ENCODE results near the gene KLF16. TPM values are rescaled to one million over a fixed set of nuclear protein-coding genes. Genes with fewer than 3 reads are reported as not detected.
A peak's percentile ranks its signal among the peaks of the same experiment; 100 is the strongest.

The KLF16 gene
- total and polyA plus RNA-seq, 10 of the 15 experiments (the other 5 are each of a cell fraction or from before 2014, with no cell fraction given): 0.03 to 41.2 (median 2.6) TPM

DNA sequence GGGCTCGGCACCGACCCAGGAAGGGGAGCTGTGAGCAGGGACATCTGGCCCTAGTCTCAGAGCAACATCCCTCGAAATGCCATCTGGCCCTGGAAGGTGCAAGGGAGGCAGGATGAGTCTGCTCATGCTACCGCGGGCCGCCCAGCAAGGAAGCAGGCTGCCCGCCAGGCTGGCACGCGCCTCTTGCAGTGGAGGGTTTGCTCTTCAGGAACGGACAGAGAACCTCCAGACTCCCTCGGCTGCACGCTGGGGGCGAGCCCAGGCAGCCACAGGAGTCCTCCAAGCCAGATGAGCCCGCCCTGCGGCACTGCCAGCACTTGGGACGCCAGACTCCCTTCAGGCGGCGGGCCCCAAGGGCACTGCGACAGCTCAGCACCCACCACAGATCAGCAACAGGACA, 41.2 kb downstream of the KLF16 start:
- Histone ChIP-seq H3K4me3 (no peak overlapping the region), H4K20me1 (ENCODE audit: control insufficient read depth, insufficient read depth) (no peaks in the 10 kb centered on the region), H3K27me3 (replicated peaks in 1 of 2; ENCODE audit: control insufficient read depth in 2 of 2, insufficient read depth in 2 of 2, low read length in 1 of 2) (no peaks in the 10 kb centered on the region), H3K4me2 (ENCODE audit: control insufficient read depth, insufficient read depth) (no peak overlapping the region), H3K4me1 (ENCODE audit: control insufficient read depth, insufficient read depth, low read length) (no peaks in the 10 kb centered on the region), H3K9ac (ENCODE audit: control insufficient read depth, insufficient read depth, low read length) (no peak overlapping the region), H2AFZ (ENCODE audit: control insufficient read depth, low read depth, low read length) (no peak overlapping the region), H3K79me2 (ENCODE audit: control insufficient read depth, insufficient read depth, low read length) (no peaks in the 10 kb centered on the region; the same call in 1 of the 2 replicates), H3K9me3 (replicated peaks; ENCODE audit: control insufficient read depth, insufficient read depth, low read length) (no peaks in the 10 kb centered on the region), H3K27ac (ENCODE audit: control insufficient read depth, insufficient read depth) (no peak overlapping the region), H3K36me3 (ENCODE audit: control insufficient read depth in 2 of 2, insufficient read depth in 2 of 2, low read length in 1 of 2) (peaks cover 6 to 27% of the 10 kb centered on the region in 2 experiments; a peak in 3 of 4 replicates)
- TF ChIP-seq POLR2A (IDR thresholded peaks at IDR 0.05; ENCODE audit: low read depth, low read length): 0 out of 2 replicates have a peak, but pooled peaks have one; percentile 18
- no peak for TF ChIP-seq NR2C2 (IDR thresholded peaks at IDR 0.05; ENCODE audit: borderline replicate concordance, control insufficient read depth, insufficient read length, low read depth)
- POLR2A ChIA-PET: no interaction called here
- RAD21 ChIA-PET (ENCODE audit: unreplicated experiment): no interaction called here
- in situ Hi-C loops (cut with MboI) (no loop called here), intact Hi-C loops (cut with micrococcal nuclease; ENCODE audit: unreplicated experiment) (no loop called here)
- FAIRE-seq (no peak), ATAC-seq (no peak), DNase-seq (ENCODE audit: low read depth, low spot score) (no peak)
- BruUV-seq (replicated peaks): no TSS peak
- WGBS (ENCODE audit: insufficient coverage, insufficient replicate concordance, low lambda C conversion rate, missing lambda C conversion rate): 91% methylated on average over 19 of the region's 19 CpGs
- SMC1A ChIA-PET (ENCODE audit: uncharacterized antibody, unreplicated experiment): no interaction called here
- CTCF ChIA-PET: no interaction called here

DNA sequence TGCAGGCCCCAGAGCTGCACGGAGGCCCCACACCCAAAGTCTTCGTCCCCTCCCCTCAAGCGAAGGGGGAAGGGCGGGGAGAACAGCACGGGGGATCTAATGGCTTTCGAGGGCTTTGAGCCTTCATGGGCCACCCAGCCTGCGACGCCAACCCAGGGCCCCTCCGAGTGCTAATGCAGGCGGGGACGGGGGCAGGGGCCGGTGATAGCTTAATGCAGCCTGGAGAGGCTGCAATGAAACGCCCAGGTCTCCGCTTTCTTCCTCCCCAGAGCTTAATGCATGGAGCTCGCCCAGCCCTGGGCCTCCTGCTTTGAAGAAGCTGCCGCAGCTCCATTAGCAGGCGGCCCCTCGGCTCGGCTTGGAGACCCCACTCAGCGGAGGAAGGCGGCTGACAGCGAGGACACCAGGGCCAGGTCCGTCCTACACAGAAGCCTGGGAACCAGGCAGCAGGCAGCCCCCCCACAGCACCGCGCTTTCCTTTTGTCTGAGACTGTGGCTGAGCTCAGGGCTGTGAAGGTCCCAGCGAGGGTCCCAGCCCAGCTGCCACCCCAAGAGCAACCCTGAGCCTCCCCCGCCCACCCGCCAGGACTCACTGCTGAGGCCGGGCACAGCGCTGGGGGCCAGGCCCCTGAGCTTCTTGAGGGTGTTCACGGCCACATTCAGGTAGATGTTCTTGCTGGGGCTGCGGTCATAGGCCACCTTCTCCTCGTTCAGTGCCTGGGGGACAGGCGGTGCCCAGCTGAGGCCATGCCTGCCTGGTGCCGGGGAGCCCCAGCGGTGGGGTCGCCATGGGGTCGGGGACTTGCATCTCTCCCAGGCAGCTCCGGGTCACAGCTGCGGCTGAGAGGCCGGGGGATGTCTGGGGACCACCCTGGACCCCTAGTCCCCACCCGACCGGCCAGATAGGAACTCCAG, 43.8 kb downstream of the KLF16 start:
- no peaks in the 10 kb centered on the region for H3K4me1 ChIP-seq (ENCODE audit: control insufficient read depth, insufficient read depth, low read length)
- H3K27me3 ChIP-seq (replicated peaks in 1 of 2; ENCODE audit: control insufficient read depth in 2 of 2, insufficient read depth in 2 of 2, low read length in 1 of 2): no peaks in the 10 kb centered on the region
- no peak overlapping the region for H2AFZ ChIP-seq (ENCODE audit: control insufficient read depth, low read depth, low read length)
- H4K20me1 ChIP-seq (ENCODE audit: control insufficient read depth, insufficient read depth): no peaks in the 10 kb centered on the region
- peak; percentile 20; the same call in 1 of the 2 replicates for TF ChIP-seq POLR2A (IDR thresholded peaks at IDR 0.05; ENCODE audit: low read depth, low read length)
- TF ChIP-seq YY1 (IDR thresholded peaks at IDR 0.05; ENCODE audit: low read depth, low read length): no peak
- no peak for TF ChIP-seq SMC3 (IDR thresholded peaks at IDR 0.05; ENCODE audit: borderline replicate concordance, low read length)
- ChIA-PET POLR2A (no interaction called here), SMC1A (ENCODE audit: uncharacterized antibody, unreplicated experiment) (no interaction called here), RAD21 (ENCODE audit: unreplicated experiment) (no interaction called here), CTCF (no interaction called here)
- BruUV-seq (replicated peaks): no TSS peak
- no peak overlapping the region for H3K4me2 ChIP-seq (ENCODE audit: control insufficient read depth, insufficient read depth)
- WGBS (ENCODE audit: insufficient coverage, insufficient replicate concordance, low lambda C conversion rate, missing lambda C conversion rate): 93% methylated on average over 42 of the region's 43 CpGs
- no peak overlapping the region for H3K27ac ChIP-seq (ENCODE audit: control insufficient read depth, insufficient read depth)
- no peak overlapping the region for H3K4me3 ChIP-seq
- peaks cover 6 to 38% of the 10 kb centered on the region in 2 experiments; a peak in 3 of 4 replicates for H3K36me3 ChIP-seq (ENCODE audit: control insufficient read depth in 2 of 2, insufficient read depth in 2 of 2, low read length in 1 of 2)
- DNase-seq (ENCODE audit: low read depth, low spot score): no peak
- intact Hi-C loops (cut with micrococcal nuclease; ENCODE audit: unreplicated experiment): no loop called here
- in situ Hi-C loops (cut with MboI): no loop called here
- no peak for ATAC-seq
- no peaks in the 10 kb centered on the region for H3K9me3 ChIP-seq (replicated peaks; ENCODE audit: control insufficient read depth, insufficient read depth, low read length)
- H3K9ac ChIP-seq (ENCODE audit: control insufficient read depth, insufficient read depth, low read length): no peak overlapping the region
- FAIRE-seq: no peak
- no peaks in the 10 kb centered on the region for H3K79me2 ChIP-seq (ENCODE audit: control insufficient read depth, insufficient read depth, low read length)
